HepG2 (cell line): Measurements from ENCODE around the gene MED25. TPM values are rescaled to one million over a fixed set of nuclear protein-coding genes. Genes with fewer than 3 reads are reported as not detected.

Experiments
- IRX3 ChIP-seq: sonication (generic); formaldehyde crosslinking; IDR thresholded peaks from 2 replicates; pipeline ENCODE4 v1.8.1; 2023; ENCODE audit warnings: mild to moderate bottlenecking, low read depth, missing genetic modification reagents, borderline replicate concordance
- KDM1A ChIP-seq: IDR thresholded peaks from 2 replicates; pipeline ENCODE4 v1.6.1; 2016; ENCODE audit warnings: missing compliant biosample characterization
- KDM4B ChIP-seq: sonication (generic); formaldehyde crosslinking; IDR thresholded peaks from 2 replicates; pipeline ENCODE4 v1.4.0; 2020; ENCODE audit warnings: missing genetic modification reagents
- ZFP82 ChIP-seq: sonication (generic); formaldehyde crosslinking; IDR thresholded peaks from 2 replicates; pipeline ENCODE4 v1.5.1; 2020; ENCODE audit warnings: mild to moderate bottlenecking, missing genetic modification reagents, borderline replicate concordance
- ZMYM4 ChIP-seq: sonication (generic); formaldehyde crosslinking; IDR thresholded peaks from 2 replicates; pipeline ENCODE4 v1.8.1; 2023; ENCODE audit warnings: mild to moderate bottlenecking, missing genetic modification reagents
- ZNF703 ChIP-seq: sonication (generic); formaldehyde crosslinking; IDR thresholded peaks from 2 replicates; pipeline ENCODE4 v1.5.1; 2020; ENCODE audit warnings: missing genetic modification reagents, mild to moderate bottlenecking, moderate library complexity, borderline replicate concordance
- ZNF709 ChIP-seq: sonication (generic); formaldehyde crosslinking; IDR thresholded peaks from 2 replicates; pipeline ENCODE4 v1.5.0; 2020; ENCODE audit warnings: mild to moderate bottlenecking, missing genetic modification reagents
- ZNF777 ChIP-seq: sonication (generic); formaldehyde crosslinking; IDR thresholded peaks from 2 replicates; pipeline ENCODE4 v1.4.0; 2020; ENCODE audit warnings: missing genetic modification reagents
- polyA plus RNA-seq, 8 experiments: library from polyadenylated mRNA; depleted of rRNA in 3 of 8; stranded (reverse) in 7 of 8; unstranded in 1 of 8; fragments of >200 nt; fragmentation: Illumina TruSeq in 4 of 8; extraction: Trizol in 4 of 8; gene quantifications; 2 replicates each; pipeline versions ENCODE4 v1.2.1 to v1.2.3, GENCODE V29; 2011 to 2016; ENCODE audit warnings: low read depth in 4 of 8, missing spikeins in 1 of 8, mixed read lengths in 1 of 8; ENCODE audit not compliant: insufficient read depth in 1 of 8
- total RNA-seq, 5 experiments: library from RNA; depleted of rRNA; stranded (reverse); fragments of >200 nt; fragmentation: Illumina TruSeq; extraction: Trizol; gene quantifications; 2 replicates each; pipeline ENCODE4 v1.2.3, GENCODE V29; 2016; ENCODE audit warnings: low read depth in 1 of 5
- TF ChIP-seq, protein P1 (sequence below): sonication (generic); formaldehyde crosslinking; IDR thresholded peaks from 2 replicates; pipeline ENCODE4 v1.5.0; 2020; ENCODE audit warnings: mild to moderate bottlenecking, low read depth, missing genetic modification reagents, borderline replicate concordance
- TF ChIP-seq, protein P2 (sequence below): sonication (generic); formaldehyde crosslinking; IDR thresholded peaks from 2 replicates; pipeline ENCODE4 v1.4.0; 2020; ENCODE audit warnings: missing genetic modification reagents, borderline replicate concordance
- TF ChIP-seq, protein P3 (sequence below): sonication (generic); formaldehyde crosslinking; IDR thresholded peaks from 2 replicates; pipeline ENCODE4 v1.4.0; 2020; ENCODE audit warnings: missing genetic modification reagents
- TF ChIP-seq, protein P4 (sequence below): sonication (generic); IDR thresholded peaks from 2 replicates; pipeline ENCODE4 v1.6.1; 2016; ENCODE audit warnings: low read depth, borderline replicate concordance
- TF ChIP-seq, protein P5 (sequence below): fragments of 450-650 bp; IDR thresholded peaks from 2 replicates; pipeline ENCODE4 v1.6.1; 2016
- TF ChIP-seq, protein P6 (sequence below): IDR thresholded peaks from 2 replicates; pipeline ENCODE4 v1.6.1; 2016; ENCODE audit warnings: mild to moderate bottlenecking, missing biosample characterization, missing genetic modification reagents
- TF ChIP-seq, protein P7 (sequence below): sonication (generic); formaldehyde crosslinking; IDR thresholded peaks from 2 replicates; pipeline ENCODE4 v1.8.0; 2023; ENCODE audit warnings: mild to moderate bottlenecking, missing genetic modification reagents
- TF ChIP-seq, protein P8 (sequence below): sonication (generic); formaldehyde crosslinking; IDR thresholded peaks from 2 replicates; pipeline ENCODE4 v1.8.0; 2022; ENCODE audit warnings: mild to moderate bottlenecking, missing genetic modification reagents, borderline replicate concordance

MED25 gene
- total and polyA plus RNA-seq, 2 of the 13 experiments (the other 11 are each of a cell fraction or from before 2014, with no cell fraction given): 11.1 to 15.1 TPM

DNA sequence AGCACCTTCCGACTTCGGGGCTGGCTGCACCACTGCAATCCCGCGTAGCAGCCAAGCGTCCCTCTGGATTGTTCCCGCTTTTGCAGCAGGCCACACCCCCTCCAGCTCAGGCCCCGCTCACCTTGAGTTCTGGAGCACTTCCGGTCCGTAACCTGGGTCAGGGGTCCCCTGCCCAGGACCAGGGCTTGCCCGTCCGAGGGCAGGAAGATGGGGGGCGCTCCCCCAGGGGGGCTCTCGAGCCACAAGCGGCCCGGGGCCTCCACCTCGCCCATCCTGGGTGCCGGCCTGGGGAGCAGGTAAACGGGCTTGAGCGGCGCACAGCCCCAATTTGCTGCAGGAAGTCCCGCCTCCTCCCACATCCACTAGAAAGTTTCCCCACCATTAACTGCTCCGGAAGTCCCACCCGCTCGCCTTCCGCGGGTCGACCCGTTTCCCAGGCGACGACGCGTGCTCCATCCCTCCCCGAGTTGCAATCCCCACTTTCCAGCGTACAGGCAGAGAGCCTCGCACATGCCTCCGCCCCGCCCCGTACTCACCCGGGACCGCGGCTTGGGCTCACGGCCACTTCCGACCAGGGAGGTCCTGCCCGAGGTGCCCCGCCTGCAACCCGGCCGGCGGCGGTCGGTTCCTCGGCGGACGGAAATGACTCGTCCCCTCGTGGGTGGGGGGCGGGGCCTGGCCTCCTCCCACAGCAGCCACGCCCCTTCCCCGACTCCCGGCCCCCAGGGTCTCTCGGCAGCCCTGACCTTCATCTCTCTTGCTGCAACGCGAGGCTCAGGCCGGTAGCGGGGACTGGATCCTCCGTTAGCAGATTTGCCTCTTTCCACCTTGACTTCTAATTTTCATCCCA is 49.1 kb downstream of the MED25 start, which contains the start of gene PNKP (continued):
- TF ChIP-seq, protein P1, sequence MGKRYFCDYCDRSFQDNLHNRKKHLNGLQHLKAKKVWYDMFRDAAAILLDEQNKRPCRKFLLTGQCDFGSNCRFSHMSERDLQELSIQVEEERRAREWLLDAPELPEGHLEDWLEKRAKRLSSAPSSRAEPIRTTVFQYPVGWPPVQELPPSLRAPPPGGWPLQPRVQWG (CRISPR knock-in tag): no peak
- TF ChIP-seq, protein P2, sequence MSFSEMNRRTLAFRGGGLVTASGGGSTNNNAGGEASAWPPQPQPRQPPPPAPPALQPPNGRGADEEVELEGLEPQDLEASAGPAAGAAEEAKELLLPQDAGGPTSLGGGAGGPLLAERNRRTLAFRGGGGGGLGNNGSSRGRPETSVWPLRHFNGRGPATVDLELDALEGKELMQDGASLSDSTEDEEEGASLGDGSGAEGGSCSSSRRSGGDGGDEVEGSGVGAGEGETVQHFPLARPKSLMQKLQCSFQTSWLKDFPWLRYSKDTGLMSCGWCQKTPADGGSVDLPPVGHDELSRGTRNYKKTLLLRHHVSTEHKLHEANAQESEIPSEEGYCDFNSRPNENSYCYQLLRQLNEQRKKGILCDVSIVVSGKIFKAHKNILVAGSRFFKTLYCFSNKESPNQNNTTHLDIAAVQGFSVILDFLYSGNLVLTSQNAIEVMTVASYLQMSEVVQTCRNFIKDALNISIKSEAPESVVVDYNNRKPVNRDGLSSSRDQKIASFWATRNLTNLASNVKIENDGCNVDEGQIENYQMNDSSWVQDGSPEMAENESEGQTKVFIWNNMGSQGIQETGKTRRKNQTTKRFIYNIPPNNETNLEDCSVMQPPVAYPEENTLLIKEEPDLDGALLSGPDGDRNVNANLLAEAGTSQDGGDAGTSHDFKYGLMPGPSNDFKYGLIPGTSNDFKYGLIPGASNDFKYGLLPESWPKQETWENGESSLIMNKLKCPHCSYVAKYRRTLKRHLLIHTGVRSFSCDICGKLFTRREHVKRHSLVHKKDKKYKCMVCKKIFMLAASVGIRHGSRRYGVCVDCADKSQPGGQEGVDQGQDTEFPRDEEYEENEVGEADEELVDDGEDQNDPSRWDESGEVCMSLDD (CRISPR knock-in tag): no peak; the same call in 1 of the 2 replicates
- TF ChIP-seq IRX3 (CRISPR knock-in tag): 0 out of 2 replicates have a peak, but pooled peaks have one; percentile 19
- TF ChIP-seq ZNF709: peak; percentile 69; the same call in 1 of the 2 replicates
- TF ChIP-seq KDM4B (CRISPR knock-in tag): no peak; the same call in none of the 2 replicates
- TF ChIP-seq, protein P3, sequence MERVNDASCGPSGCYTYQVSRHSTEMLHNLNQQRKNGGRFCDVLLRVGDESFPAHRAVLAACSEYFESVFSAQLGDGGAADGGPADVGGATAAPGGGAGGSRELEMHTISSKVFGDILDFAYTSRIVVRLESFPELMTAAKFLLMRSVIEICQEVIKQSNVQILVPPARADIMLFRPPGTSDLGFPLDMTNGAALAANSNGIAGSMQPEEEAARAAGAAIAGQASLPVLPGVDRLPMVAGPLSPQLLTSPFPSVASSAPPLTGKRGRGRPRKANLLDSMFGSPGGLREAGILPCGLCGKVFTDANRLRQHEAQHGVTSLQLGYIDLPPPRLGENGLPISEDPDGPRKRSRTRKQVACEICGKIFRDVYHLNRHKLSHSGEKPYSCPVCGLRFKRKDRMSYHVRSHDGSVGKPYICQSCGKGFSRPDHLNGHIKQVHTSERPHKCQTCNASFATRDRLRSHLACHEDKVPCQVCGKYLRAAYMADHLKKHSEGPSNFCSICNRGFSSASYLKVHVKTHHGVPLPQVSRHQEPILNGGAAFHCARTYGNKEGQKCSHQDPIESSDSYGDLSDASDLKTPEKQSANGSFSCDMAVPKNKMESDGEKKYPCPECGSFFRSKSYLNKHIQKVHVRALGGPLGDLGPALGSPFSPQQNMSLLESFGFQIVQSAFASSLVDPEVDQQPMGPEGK: peak; percentile 77
- TF ChIP-seq KDM1A: no peak
- TF ChIP-seq ZNF777 (CRISPR knock-in tag): peak; percentile 83
- no peak; the same call in 1 of the 2 replicates for TF ChIP-seq ZFP82 (CRISPR knock-in tag)
- TF ChIP-seq, protein P4, sequence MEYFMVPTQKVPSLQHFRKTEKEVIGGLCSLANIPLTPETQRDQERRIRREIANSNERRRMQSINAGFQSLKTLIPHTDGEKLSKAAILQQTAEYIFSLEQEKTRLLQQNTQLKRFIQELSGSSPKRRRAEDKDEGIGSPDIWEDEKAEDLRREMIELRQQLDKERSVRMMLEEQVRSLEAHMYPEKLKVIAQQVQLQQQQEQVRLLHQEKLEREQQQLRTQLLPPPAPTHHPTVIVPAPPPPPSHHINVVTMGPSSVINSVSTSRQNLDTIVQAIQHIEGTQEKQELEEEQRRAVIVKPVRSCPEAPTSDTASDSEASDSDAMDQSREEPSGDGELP: no peak
- TF ChIP-seq, protein P5, sequence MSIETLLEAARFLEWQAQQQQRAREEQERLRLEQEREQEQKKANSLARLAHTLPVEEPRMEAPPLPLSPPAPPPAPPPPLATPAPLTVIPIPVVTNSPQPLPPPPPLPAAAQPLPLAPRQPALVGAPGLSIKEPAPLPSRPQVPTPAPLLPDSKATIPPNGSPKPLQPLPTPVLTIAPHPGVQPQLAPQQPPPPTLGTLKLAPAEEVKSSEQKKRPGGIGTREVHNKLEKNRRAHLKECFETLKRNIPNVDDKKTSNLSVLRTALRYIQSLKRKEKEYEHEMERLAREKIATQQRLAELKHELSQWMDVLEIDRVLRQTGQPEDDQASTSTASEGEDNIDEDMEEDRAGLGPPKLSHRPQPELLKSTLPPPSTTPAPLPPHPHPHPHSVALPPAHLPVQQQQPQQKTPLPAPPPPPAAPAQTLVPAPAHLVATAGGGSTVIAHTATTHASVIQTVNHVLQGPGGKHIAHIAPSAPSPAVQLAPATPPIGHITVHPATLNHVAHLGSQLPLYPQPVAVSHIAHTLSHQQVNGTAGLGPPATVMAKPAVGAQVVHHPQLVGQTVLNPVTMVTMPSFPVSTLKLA: peak; percentile 23
- TF ChIP-seq, protein P6, sequence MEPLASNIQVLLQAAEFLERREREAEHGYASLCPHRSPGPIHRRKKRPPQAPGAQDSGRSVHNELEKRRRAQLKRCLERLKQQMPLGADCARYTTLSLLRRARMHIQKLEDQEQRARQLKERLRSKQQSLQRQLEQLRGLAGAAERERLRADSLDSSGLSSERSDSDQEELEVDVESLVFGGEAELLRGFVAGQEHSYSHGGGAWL (CRISPR knock-in tag): peak; percentile 36; the same call in 1 of the 2 replicates
- TF ChIP-seq, protein P7, sequence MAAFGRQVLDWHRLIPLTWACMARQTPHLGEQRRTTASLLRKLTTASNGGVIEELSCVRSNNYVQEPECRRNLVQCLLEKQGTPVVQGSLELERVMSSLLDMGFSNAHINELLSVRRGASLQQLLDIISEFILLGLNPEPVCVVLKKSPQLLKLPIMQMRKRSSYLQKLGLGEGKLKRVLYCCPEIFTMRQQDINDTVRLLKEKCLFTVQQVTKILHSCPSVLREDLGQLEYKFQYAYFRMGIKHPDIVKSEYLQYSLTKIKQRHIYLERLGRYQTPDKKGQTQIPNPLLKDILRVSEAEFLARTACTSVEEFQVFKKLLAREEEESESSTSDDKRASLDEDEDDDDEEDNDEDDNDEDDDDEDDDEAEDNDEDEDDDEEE (CRISPR knock-in tag): peak; percentile 84; the same call in 1 of the 2 replicates
- TF ChIP-seq ZMYM4 (CRISPR knock-in tag): peak; percentile 47; the same call in 1 of the 2 replicates
- no peak for TF ChIP-seq ZNF703 (CRISPR knock-in tag)
- TF ChIP-seq, protein P8, sequence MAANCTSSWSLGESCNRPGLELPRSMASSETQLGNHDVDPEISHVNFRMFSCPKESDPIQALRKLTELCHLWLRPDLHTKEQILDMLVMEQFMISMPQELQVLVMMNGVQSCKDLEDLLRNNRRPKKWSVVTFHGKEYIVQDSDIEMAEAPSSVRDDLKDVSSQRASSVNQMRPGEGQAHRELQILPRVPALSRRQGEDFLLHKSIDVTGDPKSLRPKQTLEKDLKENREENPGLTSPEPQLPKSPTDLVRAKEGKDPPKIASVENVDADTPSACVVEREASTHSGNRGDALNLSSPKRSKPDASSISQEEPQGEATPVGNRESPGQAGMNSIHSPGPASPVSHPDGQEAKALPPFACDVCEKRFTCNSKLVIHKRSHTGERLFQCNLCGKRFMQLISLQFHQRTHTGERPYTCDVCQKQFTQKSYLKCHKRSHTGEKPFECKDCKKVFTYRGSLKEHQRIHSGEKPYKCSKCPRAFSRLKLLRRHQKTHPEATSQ: no peak
